Skeletal muscle satellite cell (primary cell): Measurements from ENCODE around the gene TSC1.

ENCODE experiments used
- H3K27me3 ChIP-seq: 2 replicates; pipeline ENCODE4 v1.7.0; 2013; ENCODE audit warnings: low read length; ENCODE audit not compliant: control insufficient read depth, insufficient read depth
- H3K36me3 ChIP-seq: 2 replicates; pipeline ENCODE4 v1.7.0; 2013; ENCODE audit warnings: mild to moderate bottlenecking, control low read depth, low read length; ENCODE audit not compliant: insufficient read depth
- H3K4me1 ChIP-seq: 2 replicates; pipeline ENCODE4 v1.7.0; 2013; ENCODE audit warnings: low read length; ENCODE audit not compliant: control insufficient read depth, insufficient read depth
- H3K4me2 ChIP-seq: 2 replicates; pipeline ENCODE4 v1.7.0; 2013; ENCODE audit warnings: mild to moderate bottlenecking, low read length
- H3K4me3 ChIP-seq: 2 replicates; pipeline ENCODE4 v1.7.0; 2013; ENCODE audit warnings: low read length
- H3K9ac ChIP-seq: 2 replicates; pipeline ENCODE4 v1.7.0; 2013; ENCODE audit warnings: mild to moderate bottlenecking, low read depth, low read length, moderate library complexity
- H3K9me3 ChIP-seq: replicated peaks from 2 replicates; pipeline ENCODE4 v1.7.0; 2013; ENCODE audit warnings: mild to moderate bottlenecking, control low read depth, low read length

Gene TSC1

GRCh38 chr9:132896906-132897305 lies 47.5 kb downstream of the TSC1 start:
- Histone ChIP-seq H3K4me3 (no peak overlapping the region), H3K9ac (no peak overlapping the region), H3K27me3 (no peaks in the 10 kb centered on the region), H3K4me2 (no peak overlapping the region), H3K36me3 (peaks cover 84% of the 10 kb centered on the region), H3K9me3 (no peaks in the 10 kb centered on the region), H3K4me1 (no peaks in the 10 kb centered on the region)

DNA sequence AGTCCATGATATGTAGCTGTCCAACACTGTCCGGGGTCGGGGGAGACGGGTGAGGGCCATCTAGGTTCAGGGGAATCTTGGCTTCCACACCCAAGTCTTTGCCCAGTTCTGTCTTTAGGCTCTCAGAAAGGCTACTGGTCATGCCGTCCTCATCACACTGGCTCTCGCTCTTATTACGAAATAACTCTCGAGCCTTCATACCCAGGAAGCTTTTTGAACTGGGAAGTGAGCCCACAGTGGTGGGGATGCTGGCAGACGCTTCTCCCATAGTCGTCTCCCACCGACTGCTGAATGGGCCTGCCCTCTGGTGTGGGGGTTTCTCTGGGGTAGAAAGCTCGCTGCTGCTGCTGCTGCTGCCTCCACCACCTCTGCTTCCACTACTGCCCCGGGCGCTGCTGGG lies 48.2 kb downstream of the TSC1 start:
- Histone ChIP-seq H3K36me3 (peaks cover 84% of the 10 kb centered on the region), H3K4me2 (no peak overlapping the region), H3K4me1 (no peaks in the 10 kb centered on the region), H3K4me3 (no peak overlapping the region), H3K9me3 (no peaks in the 10 kb centered on the region), H3K27me3 (no peaks in the 10 kb centered on the region), H3K9ac (no peak overlapping the region)

DNA sequence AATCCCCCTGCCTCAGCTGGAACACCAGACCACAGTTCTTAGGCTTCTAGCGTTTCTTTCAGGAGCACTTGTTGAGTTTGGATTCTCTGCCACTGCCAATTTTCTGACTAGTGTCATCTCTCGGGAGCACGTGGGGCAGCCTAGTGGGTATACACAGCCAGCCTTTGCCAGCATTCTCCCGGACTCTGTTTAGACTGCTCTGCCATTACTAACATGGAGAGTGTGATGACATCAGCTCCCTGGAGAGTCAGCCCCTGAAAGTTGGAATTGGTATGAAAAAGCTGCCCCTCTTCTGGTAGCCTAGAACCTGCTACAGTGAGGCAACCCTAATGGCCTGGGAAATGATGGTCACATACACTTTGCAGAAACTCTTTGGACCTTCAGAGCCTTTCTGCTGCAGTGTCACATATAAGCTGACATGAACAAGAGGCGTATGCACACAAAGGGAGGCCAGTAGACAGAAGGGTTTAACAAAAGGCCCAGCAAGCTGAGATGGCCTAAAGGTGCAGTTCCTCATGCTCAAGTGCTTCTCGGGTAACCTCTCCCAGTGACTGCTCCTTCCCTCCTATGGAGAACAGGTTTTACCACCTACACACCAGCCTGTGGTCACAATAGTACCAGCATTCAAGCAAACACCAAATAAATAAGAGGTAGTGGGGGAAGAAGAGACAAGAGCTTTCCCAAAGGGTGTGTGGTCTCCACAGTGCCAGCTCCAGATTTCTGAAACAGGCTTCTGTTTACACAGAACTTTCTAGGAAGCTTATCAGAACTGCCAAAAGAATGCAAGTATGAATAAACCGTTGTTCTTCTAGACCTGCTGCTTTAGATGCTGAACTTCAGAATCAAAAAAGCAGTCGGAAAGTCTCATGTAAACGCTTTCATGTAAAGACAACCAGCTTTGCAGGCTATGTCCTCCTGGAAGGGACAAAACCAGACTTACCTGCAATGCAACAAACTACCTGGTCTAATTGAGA lies 49.3 kb downstream of the TSC1 start:
- Histone ChIP-seq H3K4me1 (no peaks in the 10 kb centered on the region), H3K4me2 (no peak overlapping the region), H3K9ac (no peak overlapping the region), H3K9me3 (no peaks in the 10 kb centered on the region), H3K27me3 (no peaks in the 10 kb centered on the region), H3K4me3 (no peak overlapping the region), H3K36me3 (peaks cover 73% of the 10 kb centered on the region)

GRCh38 chr9:132894346-132894745 lies 50.1 kb downstream of the TSC1 start:
- Histone ChIP-seq H3K27me3 (no peaks in the 10 kb centered on the region), H3K4me2 (no peak overlapping the region), H3K9me3 (no peaks in the 10 kb centered on the region), H3K36me3 (peaks cover 66% of the 10 kb centered on the region), H3K9ac (no peak overlapping the region), H3K4me3 (no peak overlapping the region), H3K4me1 (no peaks in the 10 kb centered on the region)

- no peaks in the 10 kb centered on the region for H3K27me3 ChIP-seq
- no peak overlapping the region for H3K4me2 ChIP-seq
- H3K4me1 ChIP-seq, result no peaks in the 10 kb centered on the region
- no peak overlapping the region for H3K4me3 ChIP-seq
- H3K9me3 ChIP-seq, result no peaks in the 10 kb centered on the region
- H3K9ac ChIP-seq, result no peak overlapping the region
- H3K36me3 ChIP-seq, result peaks cover 46% of the 10 kb centered on the region
Observed at GRCh38 chr9:132892400-132892799, 52.0 kb downstream of the TSC1 start.

- Histone ChIP-seq H3K4me2 (no peak overlapping the region), H3K27me3 (no peaks in the 10 kb centered on the region), H3K4me3 (no peak overlapping the region), H3K9me3 (no peaks in the 10 kb centered on the region), H3K36me3 (peaks cover 11% of the 10 kb centered on the region), H3K9ac (no peak overlapping the region), H3K4me1 (no peaks in the 10 kb centered on the region)
Observed at GRCh38 chr9:132888151-132888550, 56.3 kb downstream of the TSC1 start.

DNA sequence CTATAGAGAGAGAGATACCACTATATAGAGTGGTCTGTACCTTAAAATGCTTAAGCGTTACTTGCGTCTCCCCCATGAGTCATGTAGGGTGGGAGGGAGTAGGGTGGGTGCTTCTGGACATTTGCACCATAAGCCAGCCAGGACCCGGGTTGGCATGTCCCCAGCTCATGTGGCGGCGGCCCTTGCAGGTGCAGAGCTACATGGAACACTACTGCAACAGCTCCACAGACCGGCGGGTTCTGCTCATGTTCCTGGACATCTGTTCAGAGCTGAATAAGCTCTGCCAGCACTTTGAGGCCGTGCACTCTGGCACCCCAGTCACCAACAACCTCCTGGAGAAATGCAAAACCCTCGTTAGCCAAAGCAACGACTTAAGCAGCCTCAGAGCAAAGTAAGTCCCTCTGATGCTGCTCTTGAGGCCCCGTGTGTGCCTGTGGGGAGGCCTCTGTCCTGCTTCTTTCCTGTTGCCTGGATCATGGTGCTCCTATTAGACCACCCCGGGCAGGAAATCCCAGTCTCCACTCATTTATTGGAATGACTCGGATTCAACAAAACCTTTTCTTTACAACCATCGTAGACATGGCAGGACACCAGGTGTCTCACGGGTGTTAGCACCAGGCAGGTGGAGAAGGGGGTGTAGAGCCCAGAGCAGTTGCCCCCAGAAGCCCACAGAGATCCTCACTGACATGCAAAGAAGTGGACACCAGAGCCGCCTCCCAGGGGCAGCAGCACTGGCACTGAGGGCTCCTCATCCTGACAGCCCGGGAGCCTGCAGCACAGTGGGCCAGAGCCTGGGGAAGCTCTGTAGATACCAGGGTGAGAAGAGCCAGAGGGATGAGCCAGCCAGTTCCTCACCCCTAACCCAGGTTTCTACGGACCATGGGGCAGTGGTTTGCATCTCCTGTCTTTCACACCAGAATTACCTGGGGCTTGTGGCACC lies 57.0 kb downstream of the TSC1 start:
- Histone ChIP-seq H3K9me3 (no peaks in the 10 kb centered on the region), H3K4me3 (no peak overlapping the region), H3K36me3 (peaks cover 6% of the 10 kb centered on the region), H3K27me3 (no peaks in the 10 kb centered on the region), H3K4me2 (no peak overlapping the region), H3K9ac (no peak overlapping the region), H3K4me1 (no peaks in the 10 kb centered on the region)

GRCh38 chr9:132886334-132886725 lies 58.1 kb downstream of the TSC1 start:
- Histone ChIP-seq H3K9me3 (no peaks in the 10 kb centered on the region), H3K4me3 (no peak overlapping the region), H3K36me3 (no peaks in the 10 kb centered on the region), H3K9ac (no peak overlapping the region), H3K27me3 (no peaks in the 10 kb centered on the region), H3K4me1 (no peaks in the 10 kb centered on the region), H3K4me2 (no peak overlapping the region)

- no peaks in the 10 kb centered on the region for H3K27me3 ChIP-seq
- H3K36me3 ChIP-seq, result no peaks in the 10 kb centered on the region
- H3K9ac ChIP-seq, result no peak overlapping the region
- H3K4me3 ChIP-seq, result no peak overlapping the region
- H3K9me3 ChIP-seq, result no peaks in the 10 kb centered on the region
- H3K4me2 ChIP-seq, result no peak overlapping the region
- no peaks in the 10 kb centered on the region for H3K4me1 ChIP-seq
Observed at GRCh38 chr9:132885720-132886333, 58.6 kb downstream of the TSC1 start.

GRCh38 chr9:132883349-132884294 lies 60.8 kb downstream of the TSC1 start:
- Histone ChIP-seq H3K4me3 (no peak overlapping the region), H3K9me3 (no peaks in the 10 kb centered on the region), H3K4me1 (no peaks in the 10 kb centered on the region), H3K36me3 (no peaks in the 10 kb centered on the region), H3K27me3 (no peaks in the 10 kb centered on the region), H3K4me2 (no peak overlapping the region), H3K9ac (no peak overlapping the region)
